Fibroblast of the conjunctiva (primary cell): Measurements from ENCODE around the gene SRSF7.
"Not testable (repeated sequence)": the region's sequence is repeated elsewhere in the genome, so short reads cannot be mapped to it uniquely, and the experiment has no call there.

Experiments
- DNase-seq: peaks from one replicate; pipeline ENCODE4 v3.0.0-alpha.2; 2010; ENCODE audit warnings: low read depth

SRSF7 gene

GRCh38 chr2:38750891-38751595 is at the start of gene SRSF7:
Gene SRSF7 (minus strand): TSS chr2:38751361. CDS start chr2:38751256, 105 bp downstream.
- peak; percentile 99 for DNase-seq

GRCh38 chr2:38797953-38798352 is 46.8 kb upstream of the SRSF7 start:
- no peak for DNase-seq

DNA sequence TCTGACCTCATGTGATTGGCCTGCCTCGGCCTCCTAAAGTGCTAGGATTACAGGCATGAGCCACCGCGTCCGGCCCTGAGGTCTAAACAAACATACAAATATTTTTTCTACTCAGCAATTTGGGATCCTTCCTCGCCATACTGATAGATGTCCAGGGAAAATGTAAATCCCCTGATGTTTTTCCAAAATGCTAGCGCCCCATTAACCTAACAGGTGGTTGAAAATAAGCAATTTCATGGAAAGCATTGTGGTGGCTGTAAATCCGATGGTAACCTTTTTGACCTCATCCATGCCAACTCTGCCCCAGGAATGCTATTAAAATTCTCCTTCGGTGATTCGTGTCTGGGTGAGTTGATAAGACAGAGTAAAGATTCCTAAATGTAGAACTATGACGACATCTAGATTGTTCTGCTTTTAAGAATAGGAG is 46.1 kb upstream of the SRSF7 start:
- no peak for DNase-seq

- not testable (repeated sequence) for DNase-seq
These were observed 43.9 kb upstream of the SRSF7 start for GRCh38 chr2:38795016-38795415.

DNA sequence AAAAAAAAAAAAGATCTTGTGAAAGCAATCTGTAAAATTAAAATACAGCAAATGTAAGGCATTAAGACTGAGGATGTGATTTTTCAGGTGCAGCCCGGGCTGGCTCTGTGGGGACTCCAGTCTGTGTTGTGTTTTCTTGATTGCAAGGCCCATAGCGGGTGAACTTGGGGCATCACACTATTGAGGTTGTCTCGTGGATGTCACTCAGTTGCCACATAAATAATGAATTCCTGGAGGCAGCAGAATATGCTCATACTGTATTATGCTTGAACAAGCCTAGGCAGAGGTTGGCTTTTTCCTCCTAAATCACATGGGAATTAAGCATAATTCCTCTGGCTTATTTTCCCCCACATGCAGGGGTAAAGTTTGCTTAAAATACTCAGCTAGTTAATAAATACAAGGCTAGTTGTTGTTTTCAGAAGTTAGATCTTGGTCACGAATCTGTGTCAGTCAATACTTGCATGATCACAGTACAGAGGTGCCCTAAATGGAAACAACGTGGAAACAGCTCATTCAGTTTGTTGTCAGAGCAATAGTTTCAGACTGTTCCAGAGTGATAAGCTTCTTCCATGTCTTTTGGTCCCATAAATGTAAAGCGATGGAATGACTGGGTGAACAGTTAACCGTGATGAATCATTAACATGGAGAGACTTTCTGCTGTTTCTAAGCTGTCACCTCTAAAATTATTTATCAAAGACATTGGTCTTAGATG is 43.2 kb upstream of the SRSF7 start:
- no peak for DNase-seq

- no peak for DNase-seq
These were observed 42.4 kb upstream of the SRSF7 start for GRCh38 chr2:38793511-38793910.

- DNase-seq = no peak
These were observed 41.6 kb upstream of the SRSF7 start for GRCh38 chr2:38792751-38793150.

DNA sequence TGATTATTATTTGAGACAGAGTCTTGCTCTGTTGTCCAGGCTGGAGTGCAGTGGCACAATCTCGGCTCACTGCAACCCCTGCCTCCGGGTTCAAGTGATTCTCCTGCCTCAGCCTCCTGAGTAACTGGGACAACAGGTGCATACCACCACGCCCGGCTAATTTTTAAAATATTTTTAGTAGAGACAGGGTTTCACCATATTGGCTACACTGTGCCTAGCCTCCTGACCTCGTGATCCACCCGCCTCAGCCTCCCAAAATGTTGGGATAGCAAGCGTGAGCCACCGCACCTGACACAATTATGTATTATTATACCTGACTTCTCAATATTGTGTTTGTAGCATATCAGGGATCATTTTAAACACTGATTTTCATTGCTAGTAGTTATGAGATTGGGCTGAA is 41.2 kb upstream of the SRSF7 start:
- DNase-seq = not testable (repeated sequence)

DNA sequence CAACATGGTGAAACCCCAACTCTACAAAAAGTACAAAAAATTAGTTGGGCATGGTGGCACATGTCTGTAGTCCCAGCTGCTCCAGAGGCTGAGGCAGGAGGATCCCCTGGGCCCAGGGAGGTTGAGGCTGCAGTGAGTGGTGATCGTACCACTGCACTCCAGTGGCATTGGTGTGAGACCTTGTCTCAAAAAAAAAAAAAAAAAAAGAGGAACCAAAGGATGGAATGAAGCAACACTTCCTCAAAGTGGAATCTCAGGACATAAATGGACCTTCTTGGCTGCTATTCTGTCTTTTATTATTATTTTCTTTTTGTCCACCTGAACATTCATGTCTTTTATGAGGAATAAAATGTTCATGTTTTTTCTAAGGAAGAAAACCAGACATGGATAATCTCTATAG is 40.6 kb upstream of the SRSF7 start:
- no peak for DNase-seq

DNA sequence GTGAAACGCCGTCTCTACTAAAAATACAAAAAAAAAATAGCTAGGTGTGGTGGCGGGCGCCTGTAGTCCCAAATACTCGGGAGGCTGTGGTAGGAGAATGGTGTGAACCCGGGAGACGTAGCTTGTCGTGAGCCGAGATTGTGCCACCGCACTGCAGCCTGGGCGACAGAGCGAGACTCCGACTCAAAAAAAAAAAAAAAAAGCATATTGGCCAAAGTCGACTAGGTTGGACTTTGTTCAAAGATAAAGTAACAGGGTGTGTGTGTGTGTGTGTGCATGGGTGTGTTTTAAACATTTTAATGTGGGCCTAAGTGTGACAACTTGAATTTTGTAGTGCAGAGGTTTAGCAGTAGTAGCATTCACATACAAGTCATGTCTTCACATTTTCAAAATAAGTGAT is 38.5 kb upstream of the SRSF7 start:
- no peak for DNase-seq

GRCh38 chr2:38788306-38788705 is 37.1 kb upstream of the SRSF7 start:
- DNase-seq = no peak

GRCh38 chr2:38783586-38783985 is 32.4 kb upstream of the SRSF7 start:
- DNase-seq = no peak

GRCh38 chr2:38778687-38779082 is 27.5 kb upstream of the SRSF7 start:
- DNase-seq = no peak

DNA sequence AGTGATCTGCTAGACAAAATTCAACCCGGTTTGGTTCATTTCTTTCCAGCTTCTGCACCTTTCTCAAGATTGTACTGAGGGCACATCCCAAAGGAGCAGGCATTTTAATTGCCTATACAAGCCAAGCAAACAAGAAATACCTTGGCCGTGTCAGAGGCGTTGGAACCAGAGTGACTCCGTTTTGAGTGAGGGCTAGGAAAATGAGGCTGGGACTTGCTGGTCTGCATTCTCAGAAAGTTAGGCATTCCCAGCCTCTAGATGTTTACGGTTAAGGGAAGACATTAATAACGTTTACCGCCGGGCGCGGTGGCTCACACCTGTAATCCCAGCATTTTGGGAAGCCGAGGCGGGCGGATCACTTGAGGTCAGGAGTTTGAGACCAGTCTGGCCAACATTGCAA is 25.4 kb upstream of the SRSF7 start:
- no peak for DNase-seq

GRCh38 chr2:38775921-38776225 is 24.7 kb upstream of the SRSF7 start:
- DNase-seq = no peak

GRCh38 chr2:38775097-38775920 is 24.1 kb upstream of the SRSF7 start:
- no peak for DNase-seq

DNA sequence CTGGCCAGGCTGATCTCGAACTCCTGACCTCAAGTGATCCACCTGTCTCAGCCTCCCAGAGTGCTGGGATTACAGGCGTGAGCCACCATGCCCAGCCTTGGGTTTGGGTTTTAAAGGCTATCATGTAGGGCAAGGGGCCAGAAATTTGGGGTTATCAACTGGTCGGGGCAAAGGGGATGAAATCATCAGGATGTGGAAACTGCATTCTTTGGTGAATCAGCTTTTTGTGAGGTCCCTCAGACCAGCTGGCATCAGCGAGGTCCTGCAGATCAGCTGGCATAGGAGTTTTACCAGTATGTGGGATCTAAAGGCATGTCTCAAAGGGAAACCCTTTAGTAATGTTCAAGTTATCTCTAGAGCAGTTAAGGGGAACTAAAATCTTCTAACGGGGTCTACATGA is 20.5 kb upstream of the SRSF7 start:
- DNase-seq = no peak

DNA sequence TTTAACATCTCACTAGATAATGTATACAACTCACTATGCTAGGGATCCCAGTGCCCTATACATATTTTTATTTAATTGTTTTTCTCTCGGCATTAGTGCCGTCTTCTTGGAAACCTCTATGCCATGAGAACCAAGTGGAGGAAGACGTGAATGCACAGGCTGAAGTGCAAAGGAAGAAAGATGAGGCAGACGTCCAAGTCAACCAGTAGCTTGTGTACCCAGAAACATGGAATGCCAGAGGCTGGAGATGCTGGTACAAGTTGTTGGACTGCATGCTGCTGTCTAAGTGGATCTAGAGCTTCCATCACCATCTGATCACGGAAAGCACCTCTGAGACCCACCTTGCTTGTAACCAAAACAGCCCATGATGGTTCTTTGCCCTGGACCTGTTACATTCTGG is 14.4 kb upstream of the SRSF7 start:
- no peak for DNase-seq

DNA sequence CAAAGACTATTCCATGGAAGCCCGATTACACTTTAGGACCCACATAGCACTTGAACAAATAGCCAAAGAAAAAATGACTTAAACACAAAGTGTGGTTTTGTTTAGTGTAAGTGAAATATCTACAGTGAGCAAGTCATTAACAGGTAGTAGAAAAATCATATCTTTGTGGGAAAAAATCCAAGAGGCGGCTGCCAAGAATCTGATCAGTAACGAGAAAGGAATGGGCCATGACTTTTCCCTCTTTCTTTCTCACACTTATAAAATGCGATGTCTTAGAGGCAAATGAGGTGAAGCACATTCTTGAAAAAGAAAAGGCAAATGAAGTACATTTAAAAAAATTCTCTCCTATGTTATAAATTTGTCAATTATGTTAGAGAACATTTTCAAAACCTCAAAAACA is 14.0 kb upstream of the SRSF7 start:
- no peak for DNase-seq

- DNase-seq = no peak
These were observed 12.6 kb upstream of the SRSF7 start for GRCh38 chr2:38763728-38764127.

DNA sequence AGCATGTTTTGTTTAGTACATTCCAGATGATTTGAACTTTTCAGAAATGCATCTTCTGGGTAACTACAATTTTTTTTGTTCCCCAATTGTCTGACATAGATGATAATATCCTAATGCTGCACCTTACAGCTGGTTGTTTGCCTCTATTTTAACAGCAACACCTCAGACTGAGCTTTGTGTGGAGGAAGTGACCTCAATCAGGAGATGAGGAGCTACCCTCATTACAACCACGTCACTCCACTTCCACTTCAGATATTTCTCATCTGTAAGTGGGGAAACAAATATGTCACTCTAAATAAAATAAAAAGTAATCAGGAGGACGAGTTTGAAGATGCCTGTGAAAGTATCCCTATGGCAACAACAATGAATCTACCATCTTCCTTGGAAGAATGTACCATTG is 12.1 kb upstream of the SRSF7 start:
- DNase-seq = no peak

GRCh38 chr2:38755891-38756290 is 4.7 kb upstream of the SRSF7 start:
- not testable (repeated sequence) for DNase-seq

DNA sequence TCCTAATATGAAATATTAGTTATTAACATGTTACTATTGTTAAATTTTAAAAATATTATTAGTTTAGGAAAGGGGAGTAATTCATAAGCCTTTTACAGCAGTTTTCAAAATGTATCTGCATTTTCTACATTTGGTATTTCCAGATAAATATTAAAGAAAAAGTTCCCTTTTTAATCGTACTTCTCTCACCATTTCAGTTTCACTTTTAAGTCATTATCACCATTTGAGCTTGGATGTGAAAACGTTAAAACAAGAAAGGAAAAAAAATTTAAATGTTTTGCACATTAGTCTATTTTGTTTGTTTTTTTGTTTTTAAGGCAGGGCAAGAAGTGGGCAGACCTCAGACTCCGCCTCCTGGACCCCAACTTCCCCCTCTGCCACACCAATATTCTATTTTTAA is 3.3 kb upstream of the SRSF7 start:
- no peak for DNase-seq
